Ovary (tissue), 10 donors: ENCODE results near the gene SCYGR8. TPM values are rescaled to one million over a fixed set of nuclear protein-coding genes. Genes with fewer than 3 reads are reported as not detected.

Experiments used
- DNase-seq, 5 donors: peaks; one replicate each; pipeline ENCODE4 v3.0.0-alpha.2; 2019 to 2020
- H3K27ac ChIP-seq, 2 donors: fragments of 200-600 bp; one replicate each; pipeline versions ENCODE4 v1.5.1 to v1.8.0; 2019 to 2022
- H3K27me3 ChIP-seq: fragments of 200-600 bp; one replicate; pipeline ENCODE4 v1.8.0; 2022
- H3K36me3 ChIP-seq: fragments of 200-600 bp; sonication (generic); one replicate; pipeline ENCODE4 v1.5.1; 2019
- H3K4me1 ChIP-seq: one replicate; pipeline ENCODE4 v1.8.1; 2013; ENCODE audit warnings: mild to moderate bottlenecking, moderate library complexity; ENCODE audit not compliant: insufficient read depth
- H3K4me3 ChIP-seq: fragments of 200-600 bp; sonication (generic); one replicate; pipeline ENCODE4 v1.5.1; 2017
- H3K9me3 ChIP-seq, 2 donors: fragments of 200-600 bp in 1 of 2; sonication (generic) in 1 of 2; one replicate each; pipeline versions ENCODE4 v1.5.1 to v1.8.1; 2013 to 2019; ENCODE audit warnings: mild to moderate bottlenecking in 1 of 2, moderate library complexity in 1 of 2
- EP300 ChIP-seq: sonication (generic); formaldehyde crosslinking; IDR thresholded peaks from one replicate; pipeline ENCODE4 v1.6.1; 2017; ENCODE audit warnings: antibody characterized with exemption
- POLR2A ChIP-seq: fragments of 450-650 bp; IDR thresholded peaks from one replicate; pipeline ENCODE4 v1.6.1; 2017; ENCODE audit warnings: antibody characterized with exemption, mild to moderate bottlenecking, moderate library complexity
- WGBS, 3 donors: extraction: QIAGEN DNeasy Blood & Tissue Kit in 1 of 3; methylation state at CpG; one replicate each; pipeline versions ENCODE4 v1.1.5 to v1.1.7; 2013 to 2017; 5-methylcytosine and 5-hydroxymethylcytosine counted together
- intact Hi-C, 4 donors: fragments of 100-400 bp; cut with DNase I; formaldehyde crosslinking; loops; one replicate each; pipeline versions ENCODE4 v1.11.0 to v1.15.1; 2022 to 2023
- long read RNA-seq, 3 donors: library from polyadenylated mRNA in 2 of 3; unstranded in 2 of 3; transcript quantifications; one replicate each; pipeline ENCODE4 v2.0.0 and lab custom pipeline, GENCODE V29; 2021 to 2026
- polyA plus RNA-seq, 2 donors: library from polyadenylated mRNA; stranded (reverse); fragments of 200-250 nt in 1 of 2; fragments of 350-450 nt in 1 of 2; fragmentation: Illumina TruSeq in 1 of 2; extraction: RNeasy Lipid Tissue Mini Kit (QIAGEN cat#74804) in 1 of 2; gene quantifications; one replicate each; pipeline ENCODE4 v1.2.3, GENCODE V29; 2013 to 2014
- total RNA-seq, 7 donors: library from RNA; depleted of rRNA in 2 of 7; stranded (reverse); fragments of >200 nt in 2 of 7; fragmentation: NEBNext Ultra II Directional in 3 of 7; extraction: Animal tissue kit (Norgen Biotek cat#: 25700) in 3 of 7; gene quantifications; one replicate each; pipeline versions ENCODE4 v1.1.0 to v1.2.4, GENCODE V29; 2016 to 2023
- TF ChIP-seq, protein P1 (sequence below), 3 donors: fragments of 450-650 bp in 2 of 3; fragments of 200-600 bp in 1 of 3; IDR thresholded peaks; one replicate each; pipeline versions ENCODE4 v1.5.1 to v1.8.0; 2016 to 2022; ENCODE audit warnings: antibody characterized with exemption in 3 of 3, mild to moderate bottlenecking in 1 of 3
- donor health status: DM: no; HTN: no; CAD: no; lungs with moderate emphysema.
- donor health status: DM: no; HTN: no; CAD: no.
- donor health status: Bipolar disorder and iron deficiency.
- donor health status: DM: yes; HTN: yes; CAD: no.
- donor health status: DM: no; HTN: no; CAD: no.
- donor health status: DM: yes; HTN: yes; CAD: no.

The SCYGR8 gene, protein sequence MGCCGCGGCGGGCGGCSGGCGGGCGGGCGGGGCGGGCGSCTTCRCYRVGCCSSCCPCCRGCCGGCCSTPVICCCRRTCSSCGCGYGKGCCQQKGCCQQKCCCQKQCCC
- not detected for total RNA-seq
- polyA plus RNA-seq: not detected
- long read RNA-seq, donor 1: 0 reads
- long read RNA-seq, donor 2: 0 reads
- long read RNA-seq, donor 3: 0 reads

DNA sequence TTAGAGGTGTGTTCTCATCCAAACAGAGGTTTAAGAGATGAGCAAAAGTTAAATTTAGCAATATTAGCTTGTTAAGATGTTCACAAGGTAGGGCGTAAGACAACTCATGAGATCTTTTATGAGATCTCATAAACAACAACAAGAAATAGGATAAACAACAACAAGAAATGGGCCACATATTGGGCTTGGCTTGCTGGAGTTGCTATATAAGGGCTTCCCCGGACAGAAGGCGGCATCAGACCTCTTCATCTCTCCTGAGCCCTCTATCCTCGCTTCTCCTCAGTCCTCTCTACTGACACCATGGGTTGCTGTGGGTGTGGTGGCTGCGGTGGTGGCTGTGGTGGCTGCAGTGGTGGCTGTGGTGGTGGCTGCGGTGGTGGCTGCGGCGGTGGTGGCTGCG lies at the start of gene SCYGR8:
Gene SCYGR8, plus strand, starts transcription at position 301 of the 400 bp plus-strand sequence. Its CDS starts 0 bp downstream, at position 301.
- Histone ChIP-seq H3K27me3 (no peaks in the 10 kb centered on the region), H3K36me3 (no peaks in the 10 kb centered on the region), H3K27ac (no peak within 1 kb of the TSS), H3K4me3 (no peak within 1 kb of the TSS), H3K4me1 (no peaks in the 10 kb centered on the region), H3K9me3 (no peaks in the 10 kb centered on the region)
- intact Hi-C loops: no loop called here
- WGBS, 3 donors: 87 to 93% (median 91%) methylated on average over 5 to 8 of the region's 9 CpGs
- TF ChIP-seq, protein P1, sequence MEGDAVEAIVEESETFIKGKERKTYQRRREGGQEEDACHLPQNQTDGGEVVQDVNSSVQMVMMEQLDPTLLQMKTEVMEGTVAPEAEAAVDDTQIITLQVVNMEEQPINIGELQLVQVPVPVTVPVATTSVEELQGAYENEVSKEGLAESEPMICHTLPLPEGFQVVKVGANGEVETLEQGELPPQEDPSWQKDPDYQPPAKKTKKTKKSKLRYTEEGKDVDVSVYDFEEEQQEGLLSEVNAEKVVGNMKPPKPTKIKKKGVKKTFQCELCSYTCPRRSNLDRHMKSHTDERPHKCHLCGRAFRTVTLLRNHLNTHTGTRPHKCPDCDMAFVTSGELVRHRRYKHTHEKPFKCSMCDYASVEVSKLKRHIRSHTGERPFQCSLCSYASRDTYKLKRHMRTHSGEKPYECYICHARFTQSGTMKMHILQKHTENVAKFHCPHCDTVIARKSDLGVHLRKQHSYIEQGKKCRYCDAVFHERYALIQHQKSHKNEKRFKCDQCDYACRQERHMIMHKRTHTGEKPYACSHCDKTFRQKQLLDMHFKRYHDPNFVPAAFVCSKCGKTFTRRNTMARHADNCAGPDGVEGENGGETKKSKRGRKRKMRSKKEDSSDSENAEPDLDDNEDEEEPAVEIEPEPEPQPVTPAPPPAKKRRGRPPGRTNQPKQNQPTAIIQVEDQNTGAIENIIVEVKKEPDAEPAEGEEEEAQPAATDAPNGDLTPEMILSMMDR (IDR thresholded peaks at IDR 0.05): no peak
- TF ChIP-seq EP300 (no peak), POLR2A (no peak)
- DNase-seq: no peak

DNA sequence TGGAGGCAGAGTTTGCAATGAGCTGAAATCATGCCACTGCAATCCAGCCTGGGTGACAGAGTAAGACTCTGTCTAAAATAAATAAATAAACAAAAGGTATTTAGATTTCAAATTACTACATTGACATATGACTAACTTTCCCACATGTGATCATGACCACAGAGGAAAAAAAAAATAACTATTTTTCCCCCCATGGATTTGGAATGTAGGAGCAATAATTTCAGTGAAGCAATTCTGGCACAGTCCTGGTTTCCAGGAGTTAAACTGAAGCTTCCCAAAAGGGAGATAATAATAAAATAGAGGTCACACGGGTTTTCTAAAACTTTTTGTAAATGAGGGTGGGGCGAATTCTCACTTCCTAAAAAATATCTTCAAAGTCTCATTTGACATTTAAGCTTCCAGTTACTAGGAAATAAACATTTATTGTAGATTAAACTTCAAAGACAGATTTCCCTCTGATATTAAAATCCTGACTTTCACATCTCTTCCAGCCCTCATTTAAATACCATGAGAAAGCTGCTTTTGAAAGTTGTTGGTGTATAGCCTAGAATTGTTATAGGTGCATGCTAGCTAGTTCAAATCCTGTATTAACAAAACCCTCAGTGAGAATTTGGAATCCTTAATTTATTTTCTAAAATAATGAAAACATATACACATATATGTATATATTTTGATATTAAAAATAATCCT lies 48.6 kb upstream of the SCYGR8 start:
- intact Hi-C loops: no loop called here
- Histone ChIP-seq H3K36me3 (no peaks in the 10 kb centered on the region), H3K27ac (no peak overlapping the region), H3K4me3 (no peak overlapping the region), H3K4me1 (no peaks in the 10 kb centered on the region), H3K9me3 (peaks cover 0 to 1% of the 10 kb centered on the region in 2 donors), H3K27me3 (no peaks in the 10 kb centered on the region)
- WGBS, 3 donors: 43 to 63% (median 48%) methylated on average over 2 of the region's 2 CpGs
- TF ChIP-seq, protein P1 (IDR thresholded peaks at IDR 0.05): no peak
- TF ChIP-seq EP300 (no peak), POLR2A (no peak)
- DNase-seq: no peak

DNA sequence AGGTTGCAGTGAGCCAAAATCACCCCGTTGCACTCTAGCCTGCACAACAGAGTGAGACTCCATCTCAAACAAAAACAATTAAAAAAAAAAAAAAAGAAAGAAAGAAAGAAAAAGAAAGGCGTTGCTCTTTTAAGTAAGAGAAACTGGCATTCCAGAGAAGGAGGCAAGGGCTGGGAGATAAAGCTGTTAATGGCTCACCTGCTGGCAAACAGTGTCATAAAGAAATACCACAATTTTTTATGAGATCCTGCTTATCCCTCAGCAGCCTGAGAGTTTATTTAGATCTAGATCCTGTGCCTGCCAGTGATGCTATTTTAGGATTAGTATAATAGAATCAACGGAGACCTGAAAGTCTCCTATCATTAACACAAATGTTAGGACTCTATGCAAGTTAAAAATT lies 44.1 kb upstream of the SCYGR8 start:
- no peak for DNase-seq
- intact Hi-C loops: no loop called here

DNA sequence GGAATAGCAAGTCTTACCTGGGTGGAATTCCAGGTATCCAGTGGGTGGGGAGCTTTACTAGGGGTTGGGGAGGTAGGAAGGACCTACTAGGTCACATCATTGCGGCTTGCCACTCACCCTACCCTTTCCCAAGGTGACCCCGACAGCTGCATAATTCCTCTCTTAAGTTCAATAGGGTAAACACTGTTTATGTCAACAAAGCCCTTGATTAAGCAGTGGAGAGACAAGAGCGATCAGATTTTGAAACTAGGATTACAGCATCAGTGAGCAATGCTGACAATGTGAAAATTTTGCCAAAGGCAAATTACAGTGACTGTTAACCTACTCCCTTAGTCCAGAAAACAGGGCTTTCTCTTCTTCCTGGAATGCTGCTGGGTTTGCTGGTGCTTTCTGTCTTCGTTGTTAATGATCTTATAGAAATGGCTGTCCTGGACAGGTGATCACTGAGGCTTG lies 42.4 kb upstream of the SCYGR8 start:
- no peak for TF ChIP-seq POLR2A
- H3K36me3 ChIP-seq: no peaks in the 10 kb centered on the region
- DNase-seq: no peak
- H3K9me3 ChIP-seq: peaks cover 0 to 3% of the 10 kb centered on the region in 2 donors
- intact Hi-C loops: no loop called here
- H3K4me3 ChIP-seq: no peak overlapping the region
- H3K4me1 ChIP-seq: no peaks in the 10 kb centered on the region
- 79 to 83% (median 80%) methylated on average over 4 of the region's 4 CpGs for WGBS, 3 donors
- no peak overlapping the region for H3K27ac ChIP-seq
- no peaks in the 10 kb centered on the region for H3K27me3 ChIP-seq

More for the DNA sequence above, 44.1 kb upstream of the SCYGR8 start:
- H3K36me3 ChIP-seq: no peaks in the 10 kb centered on the region
- TF ChIP-seq EP300 (no peak), POLR2A (no peak)
- TF ChIP-seq, protein P1 (IDR thresholded peaks at IDR 0.05): no peak
- no peaks in the 10 kb centered on the region for H3K27me3 ChIP-seq
- peaks cover 0 to 3% of the 10 kb centered on the region in 2 donors for H3K9me3 ChIP-seq
- no peak overlapping the region for H3K4me3 ChIP-seq
- no peaks in the 10 kb centered on the region for H3K4me1 ChIP-seq
- 78 to 86% (median 82%) methylated on average over 3 of the region's 3 CpGs for WGBS, 3 donors
- no peak overlapping the region for H3K27ac ChIP-seq

DNA sequence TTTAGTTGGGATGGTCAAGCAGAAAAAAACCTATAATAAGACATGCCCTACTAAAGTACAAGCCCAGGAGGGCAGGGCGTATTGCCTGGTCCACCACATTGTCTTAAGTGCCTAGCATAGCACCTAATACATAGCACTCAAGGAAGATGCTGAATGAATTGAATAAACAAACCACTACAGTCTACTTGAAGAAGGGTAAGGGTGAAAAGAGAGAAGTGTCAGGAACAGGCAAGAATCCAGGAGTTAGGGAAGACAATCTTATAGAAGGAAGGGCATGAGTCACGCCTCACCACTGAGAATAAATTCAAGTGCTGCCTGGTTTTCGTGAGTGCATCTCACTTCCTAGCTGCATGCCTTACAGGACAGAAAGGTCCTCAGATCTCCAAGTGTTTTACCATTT lies 41.7 kb upstream of the SCYGR8 start:
- no peaks in the 10 kb centered on the region for H3K4me1 ChIP-seq
- TF ChIP-seq POLR2A (no peak), EP300 (no peak)
- TF ChIP-seq, protein P1 (IDR thresholded peaks at IDR 0.05): no peak
- intact Hi-C loops: no loop called here
- H3K36me3 ChIP-seq: no peaks in the 10 kb centered on the region
- H3K27ac ChIP-seq: no peak overlapping the region
- no peak overlapping the region for H3K4me3 ChIP-seq
- no peak for DNase-seq
- peaks cover 0 to 3% of the 10 kb centered on the region in 2 donors for H3K9me3 ChIP-seq
- H3K27me3 ChIP-seq: no peaks in the 10 kb centered on the region
- 87 to 90% (median 87%) methylated on average over 3 of the region's 3 CpGs for WGBS, 3 donors
